HCT116 (cell line): ENCODE results near the gene MTG2. TPM values are rescaled to one million over a fixed set of nuclear protein-coding genes. Genes with fewer than 3 reads are reported as not detected.

Experiments used
- ATAC-seq: fragments of 200-7000 bp; cut with Tn5 transposase; 2 replicates; pipeline ENCODE4 v1.9.1; 2020; ENCODE audit warnings: mild to moderate bottlenecking, moderate library complexity
- BruUV-seq: library from RNA; stranded (reverse); fragments of 400-500 nt; replicated peaks from 2 replicates; lab custom pipeline; 2021; lab: Mats Ljungman, UMichigan
- CTCF ChIA-PET: fragments of 300-600 bp; sonication (Branson Sonifier 250); formaldehyde crosslinking; loops from one replicate; lab custom pipeline; 2021; ENCODE audit warnings: antibody characterized with exemption; lab: Charles Lee
- POLR2A ChIA-PET: fragments of 300-600, 350-600 bp; sonication (Branson Sonifier 250); formaldehyde crosslinking; loops from one replicate; lab custom pipeline; 2021; ENCODE audit warnings: antibody characterized with exemption; lab: Charles Lee
- RAD21 ChIA-PET, 2 experiments: fragments of 300-600 bp; sonication (Branson Sonifier 250); formaldehyde crosslinking; loops; one replicate each; lab custom pipeline; 2023; ENCODE audit warnings: low total read pairs in 2 of 2; ENCODE audit not compliant: uncharacterized antibody in 2 of 2, unreplicated experiment in 2 of 2, low non-redundant PET in 1 of 2; lab: Charles Lee
- DNase-seq: peaks from one replicate; pipeline ENCODE4 v3.0.0-alpha.2; 2010; ENCODE audit warnings: low read depth, low spot score
- H2AFZ ChIP-seq: fragments of 200-600 bp; shearing (Covaris generic), sonication (generic); 2 replicates; pipeline ENCODE4 v1.6.1; 2017; ENCODE audit warnings: low read depth, mixed run types, mixed read lengths, antibody characterized with exemption, low read length; ENCODE audit not compliant: poor library complexity, severe bottlenecking
- H3K27ac ChIP-seq: 2 replicates; pipeline ENCODE4 v1.5.1; 2012; ENCODE audit warnings: low read depth, low read length
- H3K27me3 ChIP-seq: fragments of 200-600 bp; sonication (generic); 2 replicates; pipeline ENCODE4 v1.6.1; 2016; ENCODE audit warnings: mixed run types, low read length, mixed read lengths; ENCODE audit not compliant: insufficient read depth
- H3K36me3 ChIP-seq, 2 experiments: fragments of 200-500 bp in 1 of 2; fragments of 200-600 bp in 1 of 2; sonication (Bioruptor generic) in 1 of 2; sonication (generic) in 1 of 2; 2 replicates each; pipeline versions ENCODE4 v1.5.1 to v1.6.1; 2014 to 2016; ENCODE audit warnings: low read length in 2 of 2, inconsistent platforms in 1 of 2, mixed read lengths in 1 of 2, mixed run types in 1 of 2; ENCODE audit not compliant: insufficient read depth in 2 of 2, control insufficient read depth in 1 of 2
- H3K4me1 ChIP-seq, 2 experiments: fragments of 200-600 bp in 1 of 2; sonication (generic) in 1 of 2; 2 replicates each; pipeline versions ENCODE4 v1.5.1 to v1.6.1; 2012 to 2017; ENCODE audit warnings: low read length in 2 of 2, inconsistent platforms in 1 of 2, mild to moderate bottlenecking in 1 of 2, mixed read lengths in 1 of 2, mixed run types in 1 of 2, moderate library complexity in 1 of 2; ENCODE audit not compliant: insufficient read depth in 2 of 2, control insufficient read depth in 1 of 2
- H3K4me2 ChIP-seq: fragments of 200-600 bp; sonication (generic); 2 replicates; pipeline ENCODE4 v1.6.1; 2017; ENCODE audit warnings: mixed run types, low read length, mixed read lengths
- H3K4me3 ChIP-seq, 2 experiments: fragments of 200-600 bp in 1 of 2; sonication (generic) in 1 of 2; replicated peaks in 1 of 2; 2 replicates each; pipeline ENCODE4 v1.5.1; 2011 to 2016; ENCODE audit warnings: low read length in 2 of 2, control low read depth in 1 of 2, low read depth in 1 of 2, mild to moderate bottlenecking in 1 of 2, mixed read lengths in 1 of 2, mixed run types in 1 of 2
- H3K79me2 ChIP-seq: fragments of 200-600 bp; sonication (generic); 2 replicates; pipeline ENCODE4 v1.6.1; 2017; ENCODE audit warnings: mild to moderate bottlenecking, mixed run types, low read length, moderate library complexity, mixed read lengths; ENCODE audit not compliant: insufficient read depth
- H3K9ac ChIP-seq: fragments of 200-600 bp; sonication (generic); 2 replicates; pipeline ENCODE4 v1.6.1; 2016; ENCODE audit warnings: low read length, mixed read lengths
- H3K9me2 ChIP-seq: fragments of 200-600 bp; sonication (generic), shearing (Covaris generic); 2 replicates; pipeline ENCODE4 v1.6.1; 2017; ENCODE audit warnings: mixed run types, mild to moderate bottlenecking, moderate library complexity; ENCODE audit not compliant: insufficient read depth
- H3K9me3 ChIP-seq, 2 experiments: fragments of 200-500 bp in 1 of 2; fragments of 200-600 bp in 1 of 2; sonication (Bioruptor generic) in 1 of 2; sonication (generic) in 1 of 2; 2 replicates each; pipeline ENCODE4 v1.6.1; 2014 to 2017; ENCODE audit warnings: low read length in 2 of 2, mixed read lengths in 2 of 2, inconsistent platforms in 1 of 2, low read depth in 1 of 2, mild to moderate bottlenecking in 1 of 2, mixed run types in 1 of 2, moderate library complexity in 1 of 2; ENCODE audit not compliant: control insufficient read depth in 1 of 2, insufficient read depth in 1 of 2
- H4K20me1 ChIP-seq: fragments of 200-600 bp; sonication (generic), shearing (Covaris generic); 2 replicates; pipeline ENCODE4 v1.6.1; 2017; ENCODE audit warnings: mixed run types, mild to moderate bottlenecking, moderate library complexity; ENCODE audit not compliant: insufficient read depth
- CBX3 ChIP-seq: IDR thresholded peaks from 2 replicates; pipeline ENCODE4 v1.6.1; 2012; ENCODE audit warnings: low read depth
- CEBPB ChIP-seq: IDR thresholded peaks from 2 replicates; pipeline ENCODE4 v1.6.1; 2012; ENCODE audit warnings: low read depth
- ELF1 ChIP-seq: IDR thresholded peaks from 2 replicates; pipeline ENCODE4 v1.6.1; 2012; ENCODE audit warnings: low read depth, borderline replicate concordance
- EZH2 ChIP-seq: fragments of 200-600 bp; sonication (generic); IDR thresholded peaks from 2 replicates; pipeline ENCODE4 v1.6.1; 2017; ENCODE audit warnings: antibody characterized with exemption, mixed run types
- POLR2AphosphoS5 ChIP-seq: IDR thresholded peaks from 2 replicates; pipeline ENCODE4 v1.6.1; 2011; ENCODE audit warnings: mild to moderate bottlenecking, low read depth, low read length, moderate library complexity
- RAD21 ChIP-seq: IDR thresholded peaks from 2 replicates; pipeline ENCODE4 v1.6.1; 2012; ENCODE audit warnings: low read depth, mild to moderate bottlenecking
- SIN3A ChIP-seq: IDR thresholded peaks from 2 replicates; pipeline ENCODE4 v1.6.1; 2012; ENCODE audit warnings: low read depth
- SP1 ChIP-seq: IDR thresholded peaks from 2 replicates; pipeline ENCODE4 v1.6.1; 2012; ENCODE audit warnings: low read depth
- intact Hi-C: fragments of 100-400 bp; cut with micrococcal nuclease; formaldehyde crosslinking; loops from 2 replicates; pipeline ENCODE4 v1.10.0; 2022
- total RNA-seq: library from RNA; stranded (reverse); gene quantifications from one replicate; pipeline ENCODE4 v1.2.1, GENCODE V29; 2021; ENCODE audit not compliant: unreplicated experiment
- TF ChIP-seq, protein P1 (sequence below): IDR thresholded peaks from 2 replicates; pipeline ENCODE4 v1.6.1; 2011; ENCODE audit warnings: mild to moderate bottlenecking, low read length, moderate library complexity; ENCODE audit not compliant: insufficient replicate concordance; ENCODE audit errors: extremely low read depth
- TF ChIP-seq, protein P2 (sequence below), 3 experiments: fragments of 200-600 bp in 1 of 3; sonication (generic) in 1 of 3; IDR thresholded peaks in 2 of 3; conservative IDR thresholded peaks in 1 of 3; 2 replicates each; pipeline ENCODE4 v1.5.1; 2012 to 2017; ENCODE audit warnings: low read depth in 2 of 3, low read length in 2 of 3, antibody characterized with exemption in 1 of 3, borderline replicate concordance in 1 of 3, control low read depth in 1 of 3, mild to moderate bottlenecking in 1 of 3, mixed read lengths in 1 of 3, mixed run types in 1 of 3, moderate library complexity in 1 of 3; ENCODE audit not compliant: insufficient read depth in 1 of 3
- TF ChIP-seq, protein P3 (sequence below): IDR thresholded peaks from 2 replicates; pipeline ENCODE4 v1.6.1; 2012; ENCODE audit warnings: low read depth

The MTG2 gene
- total RNA-seq, 1 experiment from 2014 or later: 43.3 TPM

DNA sequence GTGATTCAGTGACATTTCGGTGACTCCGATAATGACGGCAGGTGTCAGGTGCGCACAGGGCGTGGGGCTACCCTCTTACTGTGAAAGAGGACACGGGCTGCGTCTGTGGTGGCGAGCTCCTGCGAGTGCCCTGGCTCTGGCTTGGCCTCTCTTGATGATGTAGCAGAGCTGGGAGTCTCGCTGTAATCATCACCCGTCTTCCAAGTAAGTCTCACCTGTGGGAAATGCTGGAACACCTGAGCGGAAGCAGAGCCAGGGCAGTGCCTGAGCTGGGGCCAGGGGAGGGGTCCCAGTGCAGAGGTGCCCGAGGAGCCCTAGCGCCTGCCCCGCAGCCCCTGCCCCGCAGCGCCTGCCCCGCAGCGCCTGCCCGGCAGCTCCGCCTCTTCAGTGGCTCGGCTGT, 60.3 kb downstream of the MTG2 start:
- no peaks in the 10 kb centered on the region for H3K27me3 ChIP-seq
- ChIA-PET POLR2A (no interaction called here), CTCF (no interaction called here), RAD21 (no interaction called here)
- no peaks in the 10 kb centered on the region for H4K20me1 ChIP-seq
- H3K27ac ChIP-seq: no peak overlapping the region
- no peak overlapping the region for H3K4me3 ChIP-seq
- H2AFZ ChIP-seq: no peak overlapping the region
- H3K4me1 ChIP-seq: peaks cover 0 to 14% of the 10 kb centered on the region in 2 experiments; a peak in 2 of 4 replicates
- no TSS peak for BruUV-seq
- DNase-seq (no peak), ATAC-seq (no peak)
- no peaks in the 10 kb centered on the region for H3K9me2 ChIP-seq
- no peak overlapping the region for H3K4me2 ChIP-seq
- no peaks in the 10 kb centered on the region for H3K36me3 ChIP-seq
- TF ChIP-seq RAD21 (no peak), CBX3 (no peak), ELF1 (no peak), SP1 (no peak), CEBPB (no peak), SIN3A (no peak), POLR2AphosphoS5 (no peak), EZH2 (no peak)
- TF ChIP-seq, protein P1, sequence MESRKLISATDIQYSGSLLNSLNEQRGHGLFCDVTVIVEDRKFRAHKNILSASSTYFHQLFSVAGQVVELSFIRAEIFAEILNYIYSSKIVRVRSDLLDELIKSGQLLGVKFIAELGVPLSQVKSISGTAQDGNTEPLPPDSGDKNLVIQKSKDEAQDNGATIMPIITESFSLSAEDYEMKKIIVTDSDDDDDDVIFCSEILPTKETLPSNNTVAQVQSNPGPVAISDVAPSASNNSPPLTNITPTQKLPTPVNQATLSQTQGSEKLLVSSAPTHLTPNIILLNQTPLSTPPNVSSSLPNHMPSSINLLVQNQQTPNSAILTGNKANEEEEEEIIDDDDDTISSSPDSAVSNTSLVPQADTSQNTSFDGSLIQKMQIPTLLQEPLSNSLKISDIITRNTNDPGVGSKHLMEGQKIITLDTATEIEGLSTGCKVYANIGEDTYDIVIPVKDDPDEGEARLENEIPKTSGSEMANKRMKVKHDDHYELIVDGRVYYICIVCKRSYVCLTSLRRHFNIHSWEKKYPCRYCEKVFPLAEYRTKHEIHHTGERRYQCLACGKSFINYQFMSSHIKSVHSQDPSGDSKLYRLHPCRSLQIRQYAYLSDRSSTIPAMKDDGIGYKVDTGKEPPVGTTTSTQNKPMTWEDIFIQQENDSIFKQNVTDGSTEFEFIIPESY: no peak
- TF ChIP-seq, protein P2, sequence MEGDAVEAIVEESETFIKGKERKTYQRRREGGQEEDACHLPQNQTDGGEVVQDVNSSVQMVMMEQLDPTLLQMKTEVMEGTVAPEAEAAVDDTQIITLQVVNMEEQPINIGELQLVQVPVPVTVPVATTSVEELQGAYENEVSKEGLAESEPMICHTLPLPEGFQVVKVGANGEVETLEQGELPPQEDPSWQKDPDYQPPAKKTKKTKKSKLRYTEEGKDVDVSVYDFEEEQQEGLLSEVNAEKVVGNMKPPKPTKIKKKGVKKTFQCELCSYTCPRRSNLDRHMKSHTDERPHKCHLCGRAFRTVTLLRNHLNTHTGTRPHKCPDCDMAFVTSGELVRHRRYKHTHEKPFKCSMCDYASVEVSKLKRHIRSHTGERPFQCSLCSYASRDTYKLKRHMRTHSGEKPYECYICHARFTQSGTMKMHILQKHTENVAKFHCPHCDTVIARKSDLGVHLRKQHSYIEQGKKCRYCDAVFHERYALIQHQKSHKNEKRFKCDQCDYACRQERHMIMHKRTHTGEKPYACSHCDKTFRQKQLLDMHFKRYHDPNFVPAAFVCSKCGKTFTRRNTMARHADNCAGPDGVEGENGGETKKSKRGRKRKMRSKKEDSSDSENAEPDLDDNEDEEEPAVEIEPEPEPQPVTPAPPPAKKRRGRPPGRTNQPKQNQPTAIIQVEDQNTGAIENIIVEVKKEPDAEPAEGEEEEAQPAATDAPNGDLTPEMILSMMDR (IDR thresholded peaks at IDR 0.05 in 2 of 3, conservative IDR thresholded peaks at IDR 0.05 in 1 of 3; ENCODE audit: borderline replicate concordance in 1 of 3, insufficient read depth in 1 of 3, low read depth in 2 of 3, low read length in 2 of 3): no peak
- TF ChIP-seq, protein P3, sequence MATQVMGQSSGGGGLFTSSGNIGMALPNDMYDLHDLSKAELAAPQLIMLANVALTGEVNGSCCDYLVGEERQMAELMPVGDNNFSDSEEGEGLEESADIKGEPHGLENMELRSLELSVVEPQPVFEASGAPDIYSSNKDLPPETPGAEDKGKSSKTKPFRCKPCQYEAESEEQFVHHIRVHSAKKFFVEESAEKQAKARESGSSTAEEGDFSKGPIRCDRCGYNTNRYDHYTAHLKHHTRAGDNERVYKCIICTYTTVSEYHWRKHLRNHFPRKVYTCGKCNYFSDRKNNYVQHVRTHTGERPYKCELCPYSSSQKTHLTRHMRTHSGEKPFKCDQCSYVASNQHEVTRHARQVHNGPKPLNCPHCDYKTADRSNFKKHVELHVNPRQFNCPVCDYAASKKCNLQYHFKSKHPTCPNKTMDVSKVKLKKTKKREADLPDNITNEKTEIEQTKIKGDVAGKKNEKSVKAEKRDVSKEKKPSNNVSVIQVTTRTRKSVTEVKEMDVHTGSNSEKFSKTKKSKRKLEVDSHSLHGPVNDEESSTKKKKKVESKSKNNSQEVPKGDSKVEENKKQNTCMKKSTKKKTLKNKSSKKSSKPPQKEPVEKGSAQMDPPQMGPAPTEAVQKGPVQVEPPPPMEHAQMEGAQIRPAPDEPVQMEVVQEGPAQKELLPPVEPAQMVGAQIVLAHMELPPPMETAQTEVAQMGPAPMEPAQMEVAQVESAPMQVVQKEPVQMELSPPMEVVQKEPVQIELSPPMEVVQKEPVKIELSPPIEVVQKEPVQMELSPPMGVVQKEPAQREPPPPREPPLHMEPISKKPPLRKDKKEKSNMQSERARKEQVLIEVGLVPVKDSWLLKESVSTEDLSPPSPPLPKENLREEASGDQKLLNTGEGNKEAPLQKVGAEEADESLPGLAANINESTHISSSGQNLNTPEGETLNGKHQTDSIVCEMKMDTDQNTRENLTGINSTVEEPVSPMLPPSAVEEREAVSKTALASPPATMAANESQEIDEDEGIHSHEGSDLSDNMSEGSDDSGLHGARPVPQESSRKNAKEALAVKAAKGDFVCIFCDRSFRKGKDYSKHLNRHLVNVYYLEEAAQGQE: no peak
- peaks cover 26% of the 10 kb centered on the region for H3K79me2 ChIP-seq
- no peaks in the 10 kb centered on the region for H3K9me3 ChIP-seq
- no peak overlapping the region for H3K9ac ChIP-seq
- intact Hi-C loops: no loop called here
